HT1080 (cell line): ENCODE measurements around the gene PLBD2. TPM values are rescaled to one million over a fixed set of nuclear protein-coding genes. Genes with fewer than 3 reads are reported as not detected.

Experiments
- DNase-seq: peaks from one replicate; pipeline ENCODE4 v3.0.0-alpha.2; 2015; ENCODE audit warnings: low read depth
- total RNA-seq: library from RNA; depleted of rRNA; stranded (reverse); fragments of >200 nt; shearing (Covaris generic); gene quantifications from 2 replicates; pipeline ENCODE4 v1.2.3, GENCODE V29; 2014

The PLBD2 gene
- total RNA-seq, 1 experiment from 2014 or later: 11.7 TPM

GRCh38 chr12:113414519-113415038, 56.2 kb downstream of the PLBD2 start:
- no peak for DNase-seq

GRCh38 chr12:113416091-113416754, 57.8 kb downstream of the PLBD2 start:
- peak; percentile 54 for DNase-seq

GRCh38 chr12:113418213-113418879, 60.0 kb downstream of the PLBD2 start:
- no peak for DNase-seq

- DNase-seq: no peak
Observed at GRCh38 chr12:113420996-113421595, 62.7 kb downstream of the PLBD2 start.

- peak; percentile 95 for DNase-seq
Observed at GRCh38 chr12:113422030-113422885, 63.9 kb downstream of the PLBD2 start, which contains the start of gene SDSL. Gene SDSL, plus strand, starts transcription at chr12:113422380. Its CDS starts 5,603 bp downstream, at chr12:113427983.

- no peak for DNase-seq
Observed at GRCh38 chr12:113422886-113423669, 64.7 kb downstream of the PLBD2 start.

- no peak for DNase-seq
Observed at GRCh38 chr12:113424456-113424855, 66.1 kb downstream of the PLBD2 start.

- DNase-seq: peak; percentile 78
Observed at GRCh38 chr12:113424915-113425823, 66.8 kb downstream of the PLBD2 start.

- no peak for DNase-seq
Observed at GRCh38 chr12:113425960-113426453, 67.6 kb downstream of the PLBD2 start.

GRCh38 chr12:113427882-113428281, 69.5 kb downstream of the PLBD2 start:
- DNase-seq: no peak

- no peak for DNase-seq
Observed at GRCh38 chr12:113428482-113428881, 70.1 kb downstream of the PLBD2 start.

GRCh38 chr12:113432986-113433385, 74.6 kb downstream of the PLBD2 start:
- no peak for DNase-seq

GRCh38 chr12:113435367-113435766, 77.0 kb downstream of the PLBD2 start:
- no peak for DNase-seq

GRCh38 chr12:113436586-113436985, 78.2 kb downstream of the PLBD2 start:
- DNase-seq: no peak

- DNase-seq: no peak
Observed at GRCh38 chr12:113436993-113437728, 78.8 kb downstream of the PLBD2 start.

- no peak for DNase-seq
Observed at GRCh38 chr12:113437729-113438100, 79.3 kb downstream of the PLBD2 start.

GRCh38 chr12:113438523-113439300, 80.3 kb downstream of the PLBD2 start:
- no peak for DNase-seq

GRCh38 chr12:113439301-113439597, 80.9 kb downstream of the PLBD2 start:
- no peak for DNase-seq
